Motor neuron (in vitro differentiated cells): ENCODE data around the gene RFC2. TPM values are rescaled to one million over a fixed set of nuclear protein-coding genes. Genes with fewer than 3 reads are reported as not detected.

Source experiments
- ATAC-seq, 8 experiments: fragments of 200-7000 bp; cut with Tn5 transposase; replicated peaks in 6 of 8; 2 replicates each; pipeline ENCODE4 v1.8.0; 2021; ENCODE audit warnings: mild to moderate bottlenecking in 8 of 8, moderate library complexity in 8 of 8
- H3K27ac ChIP-seq, 2 donors: fragments of 250-450 bp; sonication (Bioruptor Pico); 2 replicates each; pipeline ENCODE4 v1.9.0; 2021; ENCODE audit warnings: antibody characterized with exemption in 2 of 2, mild to moderate bottlenecking in 2 of 2, moderate library complexity in 1 of 2
- H3K4me1 ChIP-seq, 2 donors: fragments of 250-450 bp; sonication (Bioruptor Pico); replicated peaks in 1 of 2; 2 replicates each; pipeline ENCODE4 v1.6.1; 2021; ENCODE audit warnings: antibody characterized with exemption in 2 of 2, mild to moderate bottlenecking in 2 of 2, moderate library complexity in 1 of 2
- H3K4me3 ChIP-seq, 5 donors: fragments of 250-450 bp; sonication (Bioruptor Pico); 2 replicates each; pipeline ENCODE4 v1.9.0; 2021; ENCODE audit warnings: antibody characterized with exemption in 5 of 5, mild to moderate bottlenecking in 5 of 5, moderate library complexity in 4 of 5
- WGBS, 10 experiments: fragments of 450-650 bp; shearing (Covaris generic); methylation state at CpG; one replicate each; pipeline ENCODE4 v1.0.0; 2022; 5-methylcytosine and 5-hydroxymethylcytosine counted together
- in situ Hi-C, 9 experiments: fragments of 400-800 bp; cut with MboI; loops; one replicate each; pipeline ENCODE4 v1.15.0; 2021; ENCODE audit warnings: low sequenced_read_pairs in 9 of 9, low pct_unique_long_range_greater_than_20kb in 2 of 9; ENCODE audit not compliant: unreplicated experiment in 9 of 9
- total RNA-seq, 8 experiments: library from RNA; unstranded; fragments of 300-600 nt; gene quantifications; 2 replicates each; pipeline versions ENCODE4 v1.2.3 to v1.2.4, GENCODE V29; 2022

Gene RFC2
- 10 to 100 TPM; 10.3 to 53.0 (median 18.7) TPM for total RNA-seq

GRCh38 chr7:74254129-74254857 is at the start of gene RFC2:
Gene RFC2 (minus strand): TSS chr7:74254399. CDS start chr7:74254383, 16 bp downstream.
- in situ Hi-C loops: no loop called here
- peaks cover 16% of the 10 kb centered on the region in 2 donors for H3K4me1 ChIP-seq
- 0 to 20% (median 2%) methylated on average over 1 to 10 of the region's 75 CpGs; no CpG with 5 or more reads in 6 of the 10 experiments for WGBS, 10 experiments
- ATAC-seq: peak; percentile 94 to 98 (median 98)
- H3K4me3 ChIP-seq: peak within 1 kb of the TSS; percentile 72 to 98 (median 89)
- peak within 1 kb of the TSS; percentile 86 to 95 for H3K27ac ChIP-seq

GRCh38 chr7:74302745-74303221 is 48.6 kb upstream of the RFC2 start:
- Histone ChIP-seq H3K27ac (no peak overlapping the region), H3K4me3 (no peak overlapping the region), H3K4me1 (peaks cover 4 to 10% of the 10 kb centered on the region in 2 donors)
- peak in 3 of 8 experiments; percentile 62 to 78 (median 68) for ATAC-seq
- 40 to 100% (median 71%) methylated on average over 1 to 3 of the region's 10 CpGs; no CpG with 5 or more reads in 5 of the 10 experiments for WGBS, 10 experiments
- in situ Hi-C loops: no loop called here

GRCh38 chr7:74300926-74301325 is 46.7 kb upstream of the RFC2 start:
- peak overlapping the region in 1 of 2 donors; percentile 54 for H3K27ac ChIP-seq
- ATAC-seq: peak in 5 of 8 experiments; percentile 9 to 64 (median 32)
- H3K4me1 ChIP-seq: peaks cover 0 to 4% of the 10 kb centered on the region in 2 donors
- in situ Hi-C loops: no loop called here
- WGBS, 10 experiments: 40 to 100% (median 65%) methylated on average over 1 to 4 of the region's 4 CpGs; no CpG with 5 or more reads in 1 of the 10 experiments
- no peak overlapping the region for H3K4me3 ChIP-seq

- peaks cover 7 to 8% of the 10 kb centered on the region in 2 donors for H3K4me1 ChIP-seq
- ATAC-seq: no peak
- no peak overlapping the region for H3K4me3 ChIP-seq
- H3K27ac ChIP-seq: no peak overlapping the region
- in situ Hi-C loops: loop anchor here in 1 of 9 experiments (25.0 kb wide), 1 partner anchor 88 kb away; no protein-coding TSS in a partner anchor
- WGBS, 10 experiments: 87 to 100% (median 98%) methylated on average over 1 to 4 of the region's 8 CpGs; no CpG with 5 or more reads in 4 of the 10 experiments
Observed at GRCh38 chr7:74299401-74299800, 45.2 kb upstream of the RFC2 start.

- no peak overlapping the region for H3K27ac ChIP-seq
Observed at GRCh38 chr7:74297516-74298233, 43.5 kb upstream of the RFC2 start.

GRCh38 chr7:74294191-74294998 is 40.2 kb upstream of the RFC2 start:
- ATAC-seq: peak in 6 of 8 experiments; percentile 8 to 85 (median 52)
- Histone ChIP-seq H3K27ac (no peak overlapping the region), H3K4me1 (peaks cover 17% of the 10 kb centered on the region in 2 donors), H3K4me3 (no peak overlapping the region)
- in situ Hi-C loops: loop anchor here in 1 of 9 experiments (25.0 kb wide), 1 partner anchor 93 kb away; no protein-coding TSS in a partner anchor
- 2 to 79% (median 20%) methylated on average over 1 to 15 of the region's 17 CpGs; no CpG with 5 or more reads in 1 of the 10 experiments for WGBS, 10 experiments

More at GRCh38 chr7:74297516-74298233, 43.5 kb upstream of the RFC2 start:
- WGBS, 10 experiments: 81 to 100% (median 92%) methylated on average over 1 to 15 of the region's 15 CpGs
- no peak for ATAC-seq
- peaks cover 13 to 14% of the 10 kb centered on the region in 2 donors for H3K4me1 ChIP-seq
- in situ Hi-C loops: loop anchor here in 1 of 9 experiments (25.0 kb wide), 1 partner anchor 90 kb away; no protein-coding TSS in a partner anchor
- H3K4me3 ChIP-seq: no peak overlapping the region

DNA sequence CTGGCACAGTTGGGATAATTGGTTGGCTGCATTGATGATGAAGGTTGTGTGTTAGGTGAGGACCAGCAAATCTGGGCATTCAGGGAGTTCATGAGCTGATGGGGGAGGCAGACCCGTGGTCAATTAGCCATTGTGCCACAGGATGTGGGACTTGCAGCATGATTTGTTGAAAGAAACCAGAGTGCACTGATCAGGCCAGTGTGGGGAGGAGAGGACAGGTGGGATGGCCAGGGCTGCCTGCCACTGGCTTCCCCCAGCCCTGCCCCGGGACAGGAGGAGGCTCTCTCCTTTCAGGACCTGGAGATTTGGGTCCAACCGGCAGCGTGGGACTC is 39.3 kb upstream of the RFC2 start:
- no peak overlapping the region for H3K4me3 ChIP-seq
- no peak overlapping the region for H3K27ac ChIP-seq
- H3K4me1 ChIP-seq: peaks cover 17 to 22% of the 10 kb centered on the region in 2 donors
- in situ Hi-C loops: loop anchor here in 1 of 9 experiments (25.0 kb wide), 1 partner anchor 94 kb away; no protein-coding TSS in a partner anchor
- no peak for ATAC-seq
- WGBS, 10 experiments: 0 to 100% (median 33%) methylated on average over 1 of the region's 4 CpGs; no CpG with 5 or more reads in 7 of the 10 experiments

DNA sequence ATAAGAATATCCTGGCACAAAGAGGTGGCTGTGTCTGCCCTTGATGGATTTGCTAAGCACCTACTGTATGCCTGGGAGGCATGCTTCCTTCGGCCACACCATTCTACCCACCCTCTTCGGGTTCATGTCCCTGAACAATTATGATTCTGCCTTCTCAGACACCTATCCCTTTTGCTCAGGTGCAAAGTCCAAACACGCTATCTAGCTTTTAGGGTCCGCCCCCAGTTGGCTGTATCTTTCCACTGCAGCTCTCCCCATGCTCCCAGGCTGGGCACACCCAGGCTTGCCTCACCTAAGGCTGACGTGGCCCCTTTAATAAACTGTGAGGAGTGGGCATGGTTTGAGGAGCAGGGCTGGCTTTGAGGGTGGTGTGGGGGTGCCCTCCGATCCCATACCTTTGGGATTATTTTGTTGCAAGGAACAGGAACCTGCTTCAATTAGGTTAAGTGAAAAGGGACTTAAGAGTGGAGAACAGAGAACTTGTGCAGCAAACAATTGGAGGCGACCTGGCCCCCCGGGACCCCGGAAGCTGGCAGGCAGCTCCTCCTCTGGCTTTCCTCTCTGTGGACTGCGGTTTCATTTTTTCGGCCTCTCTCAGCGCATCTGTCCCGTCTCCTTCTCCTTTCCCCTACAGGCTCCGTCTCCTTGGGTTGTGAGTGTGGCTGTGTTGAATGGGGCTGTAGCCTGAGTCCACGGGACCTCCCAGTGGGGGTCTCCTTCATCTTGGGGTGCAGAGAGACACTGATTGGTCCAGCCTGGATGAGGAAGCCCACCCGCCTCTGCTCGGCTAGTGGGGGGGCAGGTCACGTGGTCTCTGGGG is 38.8 kb upstream of the RFC2 start:
- no peak overlapping the region for H3K27ac ChIP-seq
- no peak overlapping the region for H3K4me3 ChIP-seq
- in situ Hi-C loops: loop anchor here in 1 of 9 experiments (25.0 kb wide), 1 partner anchor 94 kb away; no protein-coding TSS in a partner anchor
- no peak for ATAC-seq
- 60 to 91% (median 83%) methylated on average over 1 to 6 of the region's 18 CpGs; no CpG with 5 or more reads in 4 of the 10 experiments for WGBS, 10 experiments
- H3K4me1 ChIP-seq: peaks cover 17 to 26% of the 10 kb centered on the region in 2 donors

DNA sequence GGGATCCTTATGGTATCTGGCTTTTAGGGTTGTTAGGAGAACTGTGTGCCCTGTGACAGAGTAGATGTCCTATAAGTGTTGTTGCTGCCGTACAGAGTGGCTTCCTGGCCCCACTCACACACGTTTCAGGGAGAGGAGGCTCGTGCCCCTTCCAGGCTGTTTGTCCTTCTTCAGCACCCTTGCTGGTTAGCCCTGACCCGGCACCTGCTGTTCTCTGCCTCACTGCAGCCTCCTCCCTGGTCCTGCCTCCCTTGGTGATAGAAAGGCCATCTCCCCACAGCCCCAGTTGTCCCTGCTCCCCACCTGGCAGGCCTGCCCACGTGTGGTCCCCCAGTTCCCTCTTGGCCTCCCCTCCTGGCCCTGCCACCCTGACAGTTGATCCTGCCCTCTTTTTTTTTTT is 37.3 kb upstream of the RFC2 start:
- 100% methylated on average over 1 of the region's 5 CpGs; no CpG with 5 or more reads in 9 of the 10 experiments for WGBS, 10 experiments
- Histone ChIP-seq H3K4me3 (peak overlapping the region in 1 of 5 donors; percentile 100), H3K4me1 (peaks cover 17 to 26% of the 10 kb centered on the region in 2 donors), H3K27ac (no peak overlapping the region)
- ATAC-seq: no peak
- in situ Hi-C loops: loop anchor here in 1 of 9 experiments (25.0 kb wide), 1 partner anchor 96 kb away; no protein-coding TSS in a partner anchor

DNA sequence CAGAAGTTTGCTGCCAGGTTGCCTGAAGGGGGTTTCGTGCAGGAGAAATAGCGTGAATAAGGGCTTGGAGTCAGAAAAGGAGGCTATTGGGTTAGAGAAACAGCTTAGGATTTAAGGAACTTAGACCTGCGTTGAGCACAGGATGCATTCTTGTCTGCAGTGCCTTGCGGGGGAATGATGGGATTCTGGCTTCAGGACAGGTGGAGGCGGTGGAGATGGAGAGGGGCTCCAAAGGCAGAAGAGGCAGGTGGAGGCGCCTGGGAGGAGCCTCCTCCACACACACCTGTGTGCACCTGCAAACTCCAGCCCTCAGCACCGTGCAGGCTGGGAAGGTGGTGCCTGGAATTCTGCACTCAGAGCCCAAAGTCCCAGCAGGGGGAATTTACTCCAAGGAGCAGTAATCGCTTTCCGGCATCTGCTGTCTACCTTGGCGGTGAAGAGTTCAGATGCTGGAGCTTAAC is 36.8 kb upstream of the RFC2 start:
- ATAC-seq: no peak
- 74 to 100% (median 80%) methylated on average over 1 to 4 of the region's 10 CpGs; no CpG with 5 or more reads in 5 of the 10 experiments for WGBS, 10 experiments
- Histone ChIP-seq H3K4me1 (peaks cover 17 to 29% of the 10 kb centered on the region in 2 donors), H3K27ac (no peak overlapping the region), H3K4me3 (peak overlapping the region; percentile 52 to 100 (median 88))
- in situ Hi-C loops: loop anchor here in 1 of 9 experiments (25.0 kb wide), 1 partner anchor 96 kb away; no protein-coding TSS in a partner anchor

GRCh38 chr7:74290553-74290950 is 36.4 kb upstream of the RFC2 start:
- in situ Hi-C loops: loop anchor here in 1 of 9 experiments (25.0 kb wide), 1 partner anchor 97 kb away; no protein-coding TSS in a partner anchor
- ATAC-seq: peak in 5 of 8 experiments; percentile 2 to 11 (median 7)
- Histone ChIP-seq H3K27ac (no peak overlapping the region), H3K4me3 (peak overlapping the region; percentile 52 to 100 (median 88)), H3K4me1 (peaks cover 17 to 32% of the 10 kb centered on the region in 2 donors)
- no CpG with 5 or more reads among the region's 9 CpGs for WGBS, 10 experiments
